ENCODE data around the gene PCNX3. TPM values are rescaled to one million over a fixed set of nuclear protein-coding genes. Genes with fewer than 3 reads are reported as not detected.

Gene PCNX3
- total RNA-seq, 2 donors from 2014 or later, result 48.1 to 57.3 TPM

GRCh38 chr11:65653229-65654225 lies 38.0 kb downstream of the PCNX3 start:
- no peaks in the 10 kb centered on the region for H3K27me3 ChIP-seq (ENCODE audit: control insufficient read depth, insufficient read depth, low read length, poor library complexity, severe bottlenecking)
- 76 to 80% methylated on average over 11 to 12 of the region's 12 CpGs for WGBS, 2 experiments (ENCODE audit: insufficient coverage in 1 of 2, insufficient read length in 1 of 2)
- peaks cover 57% of the 10 kb centered on the region for H3K36me3 ChIP-seq (ENCODE audit: control insufficient read depth, insufficient read depth, low read length)
- TF ChIP-seq, protein P1, sequence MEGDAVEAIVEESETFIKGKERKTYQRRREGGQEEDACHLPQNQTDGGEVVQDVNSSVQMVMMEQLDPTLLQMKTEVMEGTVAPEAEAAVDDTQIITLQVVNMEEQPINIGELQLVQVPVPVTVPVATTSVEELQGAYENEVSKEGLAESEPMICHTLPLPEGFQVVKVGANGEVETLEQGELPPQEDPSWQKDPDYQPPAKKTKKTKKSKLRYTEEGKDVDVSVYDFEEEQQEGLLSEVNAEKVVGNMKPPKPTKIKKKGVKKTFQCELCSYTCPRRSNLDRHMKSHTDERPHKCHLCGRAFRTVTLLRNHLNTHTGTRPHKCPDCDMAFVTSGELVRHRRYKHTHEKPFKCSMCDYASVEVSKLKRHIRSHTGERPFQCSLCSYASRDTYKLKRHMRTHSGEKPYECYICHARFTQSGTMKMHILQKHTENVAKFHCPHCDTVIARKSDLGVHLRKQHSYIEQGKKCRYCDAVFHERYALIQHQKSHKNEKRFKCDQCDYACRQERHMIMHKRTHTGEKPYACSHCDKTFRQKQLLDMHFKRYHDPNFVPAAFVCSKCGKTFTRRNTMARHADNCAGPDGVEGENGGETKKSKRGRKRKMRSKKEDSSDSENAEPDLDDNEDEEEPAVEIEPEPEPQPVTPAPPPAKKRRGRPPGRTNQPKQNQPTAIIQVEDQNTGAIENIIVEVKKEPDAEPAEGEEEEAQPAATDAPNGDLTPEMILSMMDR (conservative IDR thresholded peaks at IDR 0.05), result no peak
- peaks cover 15% of the 10 kb centered on the region for H3K4me1 Mint-ChIP-seq
- no peaks in the 10 kb centered on the region for H3K9me3 Mint-ChIP-seq
- no peaks in the 10 kb centered on the region for H3K4me1 ChIP-seq (ENCODE audit: control insufficient read depth, insufficient read depth, low read length)
- no peak for DNase-seq
- peak overlapping the region; percentile 95 for H3K27ac ChIP-seq (ENCODE audit: low read depth, low read length)
- peak overlapping the region; percentile 68 for H3K4me3 Mint-ChIP-seq
- H3K4me3 ChIP-seq (ENCODE audit: low read length), result peak overlapping the region; percentile 82
- peaks cover 42% of the 10 kb centered on the region for H3K36me3 Mint-ChIP-seq (ENCODE audit: low read depth)
- no peaks in the 10 kb centered on the region for H3K27me3 Mint-ChIP-seq (ENCODE audit: insufficient read depth)
- peak overlapping the region; percentile 92 for H3K27ac Mint-ChIP-seq
- peak overlapping the region; percentile 77 for H3K9ac ChIP-seq (ENCODE audit: extremely low read depth, low read length, poor library complexity, severe bottlenecking)
- H3K9me3 ChIP-seq (ENCODE audit: control insufficient read depth, low read length), result no peaks in the 10 kb centered on the region

DNA sequence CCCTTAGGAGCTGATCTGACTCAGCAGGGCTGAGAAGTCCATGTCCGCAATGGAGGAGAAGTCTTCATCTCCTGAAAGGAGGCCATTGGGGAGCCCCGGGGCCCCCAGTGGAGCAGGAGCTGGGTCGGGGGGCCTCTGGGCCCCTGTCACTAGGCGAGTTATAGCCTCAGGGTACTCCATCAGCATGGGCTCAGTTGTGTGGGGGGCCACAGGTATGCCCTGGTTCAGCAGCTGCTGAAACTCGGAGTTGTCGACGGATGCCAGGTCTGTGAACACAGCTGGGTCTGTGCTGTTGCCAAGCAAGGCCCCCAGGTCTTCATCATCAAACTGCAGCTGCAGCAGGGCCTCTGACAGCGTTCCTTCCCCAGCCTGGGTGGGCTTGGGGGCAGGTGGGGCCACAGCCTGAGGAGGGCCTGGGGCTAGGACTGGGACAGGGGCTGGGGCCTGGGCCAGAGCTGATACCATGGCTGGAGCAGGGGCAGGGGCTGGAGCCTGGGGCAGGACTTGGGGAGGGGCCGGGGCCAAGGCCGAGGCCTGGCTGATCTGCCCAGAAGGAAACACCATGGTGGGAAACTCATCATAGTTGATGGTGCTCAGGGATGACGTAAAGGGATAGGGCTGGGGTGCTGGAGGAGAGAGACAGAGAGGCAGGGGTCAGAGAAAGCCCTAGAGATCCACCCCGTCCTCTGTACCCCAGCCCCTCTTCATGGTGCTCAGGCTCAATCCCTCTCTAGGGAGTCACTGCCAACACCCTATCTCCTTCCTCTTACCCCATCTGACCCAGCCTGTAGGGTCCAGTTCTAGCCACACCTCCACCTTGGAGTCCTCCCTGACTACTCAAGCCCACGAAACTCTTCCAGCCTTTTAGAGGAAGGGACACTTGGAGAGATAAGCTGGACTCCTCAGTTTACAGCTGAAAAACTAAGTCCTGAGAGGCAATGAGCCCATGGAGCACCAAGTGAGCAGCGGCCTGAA lies 39.1 kb downstream of the PCNX3 start:
- H3K27ac ChIP-seq (ENCODE audit: low read depth, low read length), result no peak overlapping the region
- H3K36me3 ChIP-seq (ENCODE audit: control insufficient read depth, insufficient read depth, low read length), result peaks cover 60% of the 10 kb centered on the region
- Mint-ChIP-seq H3K36me3 (ENCODE audit: low read depth) (peaks cover 53% of the 10 kb centered on the region), H3K4me3 (no peak overlapping the region), H3K4me1 (peaks cover 15% of the 10 kb centered on the region), H3K9me3 (no peaks in the 10 kb centered on the region), H3K27me3 (ENCODE audit: insufficient read depth) (no peaks in the 10 kb centered on the region), H3K27ac (peak overlapping the region; percentile 39)
- 94 to 95% methylated on average over 7 to 14 of the region's 14 CpGs for WGBS, 2 experiments (ENCODE audit: insufficient coverage in 1 of 2, insufficient read length in 1 of 2)
- H3K9me3 ChIP-seq (ENCODE audit: control insufficient read depth, low read length), result no peaks in the 10 kb centered on the region
- H3K4me1 ChIP-seq (ENCODE audit: control insufficient read depth, insufficient read depth, low read length), result no peaks in the 10 kb centered on the region
- TF ChIP-seq, protein P1 (conservative IDR thresholded peaks at IDR 0.05), result no peak
- DNase-seq, result peak; percentile 41
- no peak overlapping the region for H3K9ac ChIP-seq (ENCODE audit: extremely low read depth, low read length, poor library complexity, severe bottlenecking)
- H3K4me3 ChIP-seq (ENCODE audit: low read length), result no peak overlapping the region
- no peaks in the 10 kb centered on the region for H3K27me3 ChIP-seq (ENCODE audit: control insufficient read depth, insufficient read depth, low read length, poor library complexity, severe bottlenecking)

Measured in endodermal cell (in vitro differentiated cells).